ENCODE measurements around the gene CADPS2. TPM values are rescaled to one million over a fixed set of nuclear protein-coding genes. Genes with fewer than 3 reads are reported as not detected.

Gene CADPS2
- total RNA-seq, 1 donor from 2014 or later: 19.1 TPM

DNA sequence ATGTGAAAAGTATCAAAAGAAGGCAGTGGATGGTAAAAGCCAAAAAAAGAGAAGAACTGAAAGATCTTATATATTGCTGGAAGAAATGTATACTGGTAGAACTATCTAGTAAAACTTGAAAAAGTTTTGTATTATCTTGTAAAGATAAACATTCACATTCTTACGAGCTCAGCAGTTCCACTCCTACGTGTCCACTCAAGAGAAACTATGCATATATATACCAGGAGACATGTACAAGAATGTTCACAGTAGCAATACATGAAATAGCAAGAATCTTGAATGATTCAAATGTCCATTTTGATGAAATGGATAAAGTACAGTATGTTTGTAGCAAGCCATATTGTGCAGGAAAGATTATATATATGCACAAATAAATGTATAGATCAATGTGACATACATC, 342.4 kb downstream of the CADPS2 start:
- no peaks in the 10 kb centered on the region for H3K9me3 Mint-ChIP-seq
- H3K9ac ChIP-seq: no peak overlapping the region
- no peak overlapping the region for H2AFZ ChIP-seq (replicated peaks)
- H3K27ac ChIP-seq: no peak overlapping the region
- H3F3A ChIP-seq (ENCODE audit: low read depth): peaks cover 24% of the 10 kb centered on the region
- no peaks in the 10 kb centered on the region for H3K27me3 ChIP-seq
- H3K79me2 ChIP-seq (ENCODE audit: low read depth): no peaks in the 10 kb centered on the region
- no peaks in the 10 kb centered on the region for H3K4me1 Mint-ChIP-seq
- no peak for DNase-seq (ENCODE audit: low spot score)
- H3K36me3 ChIP-seq: no peaks in the 10 kb centered on the region
- no peaks in the 10 kb centered on the region for H3K9me3 ChIP-seq (ENCODE audit: low read depth)
- no peaks in the 10 kb centered on the region for H3K36me3 Mint-ChIP-seq
- no peak overlapping the region for H3K4me3 Mint-ChIP-seq
- H3K27ac Mint-ChIP-seq: no peak overlapping the region
- no peak overlapping the region for H3K4me3 ChIP-seq
- no peaks in the 10 kb centered on the region for H3K27me3 Mint-ChIP-seq (ENCODE audit: insufficient read depth, low read depth)
- no peaks in the 10 kb centered on the region for H3K4me1 ChIP-seq
- no peak overlapping the region for H3K4me2 ChIP-seq
- H4K20me1 ChIP-seq (ENCODE audit: low read depth): no peaks in the 10 kb centered on the region
- TF ChIP-seq, protein P1, sequence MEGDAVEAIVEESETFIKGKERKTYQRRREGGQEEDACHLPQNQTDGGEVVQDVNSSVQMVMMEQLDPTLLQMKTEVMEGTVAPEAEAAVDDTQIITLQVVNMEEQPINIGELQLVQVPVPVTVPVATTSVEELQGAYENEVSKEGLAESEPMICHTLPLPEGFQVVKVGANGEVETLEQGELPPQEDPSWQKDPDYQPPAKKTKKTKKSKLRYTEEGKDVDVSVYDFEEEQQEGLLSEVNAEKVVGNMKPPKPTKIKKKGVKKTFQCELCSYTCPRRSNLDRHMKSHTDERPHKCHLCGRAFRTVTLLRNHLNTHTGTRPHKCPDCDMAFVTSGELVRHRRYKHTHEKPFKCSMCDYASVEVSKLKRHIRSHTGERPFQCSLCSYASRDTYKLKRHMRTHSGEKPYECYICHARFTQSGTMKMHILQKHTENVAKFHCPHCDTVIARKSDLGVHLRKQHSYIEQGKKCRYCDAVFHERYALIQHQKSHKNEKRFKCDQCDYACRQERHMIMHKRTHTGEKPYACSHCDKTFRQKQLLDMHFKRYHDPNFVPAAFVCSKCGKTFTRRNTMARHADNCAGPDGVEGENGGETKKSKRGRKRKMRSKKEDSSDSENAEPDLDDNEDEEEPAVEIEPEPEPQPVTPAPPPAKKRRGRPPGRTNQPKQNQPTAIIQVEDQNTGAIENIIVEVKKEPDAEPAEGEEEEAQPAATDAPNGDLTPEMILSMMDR (IDR thresholded peaks at IDR 0.05): no peak
- TF ChIP-seq EZH2phosphoT487 (IDR thresholded peaks at IDR 0.05) (no peak), EZH2 (IDR thresholded peaks at IDR 0.05) (no peak)

DNA sequence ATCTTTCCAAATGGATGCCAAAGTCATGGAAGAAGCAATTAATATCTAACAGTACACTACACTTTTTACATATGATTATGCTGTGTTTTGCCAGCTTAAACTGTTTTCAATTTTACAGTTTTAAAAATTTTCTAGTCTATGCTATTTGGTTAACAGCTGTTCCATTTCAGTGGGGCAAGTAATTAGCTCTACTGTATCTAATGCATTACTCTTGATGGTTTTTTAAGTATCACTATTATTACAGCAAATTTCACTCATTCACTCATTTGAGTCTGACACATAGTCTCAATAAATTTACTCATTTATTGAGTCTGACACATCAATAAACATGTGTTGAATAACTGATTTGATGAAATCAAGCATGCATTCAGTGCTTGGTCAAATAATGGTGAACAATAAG, 343.1 kb downstream of the CADPS2 start:
- no peak overlapping the region for H3K27ac Mint-ChIP-seq
- no peaks in the 10 kb centered on the region for H3K9me3 Mint-ChIP-seq
- no peaks in the 10 kb centered on the region for H3K36me3 Mint-ChIP-seq
- Histone ChIP-seq H3K4me3 (no peak overlapping the region), H3K4me2 (no peak overlapping the region), H3K79me2 (ENCODE audit: low read depth) (no peaks in the 10 kb centered on the region), H3K9ac (no peak overlapping the region), H3K36me3 (no peaks in the 10 kb centered on the region), H3K27me3 (no peaks in the 10 kb centered on the region), H4K20me1 (ENCODE audit: low read depth) (no peaks in the 10 kb centered on the region), H3K4me1 (no peaks in the 10 kb centered on the region), H3K9me3 (ENCODE audit: low read depth) (no peaks in the 10 kb centered on the region), H3K27ac (no peak overlapping the region), H3F3A (ENCODE audit: low read depth) (peaks cover 30% of the 10 kb centered on the region), H2AFZ (replicated peaks) (no peak overlapping the region)
- H3K4me3 Mint-ChIP-seq: no peak overlapping the region
- DNase-seq (ENCODE audit: low spot score): no peak
- H3K27me3 Mint-ChIP-seq (ENCODE audit: insufficient read depth, low read depth): no peaks in the 10 kb centered on the region
- H3K4me1 Mint-ChIP-seq: no peaks in the 10 kb centered on the region
- TF ChIP-seq EZH2 (IDR thresholded peaks at IDR 0.05): no peak
- TF ChIP-seq, protein P1 (IDR thresholded peaks at IDR 0.05): no peak

DNA sequence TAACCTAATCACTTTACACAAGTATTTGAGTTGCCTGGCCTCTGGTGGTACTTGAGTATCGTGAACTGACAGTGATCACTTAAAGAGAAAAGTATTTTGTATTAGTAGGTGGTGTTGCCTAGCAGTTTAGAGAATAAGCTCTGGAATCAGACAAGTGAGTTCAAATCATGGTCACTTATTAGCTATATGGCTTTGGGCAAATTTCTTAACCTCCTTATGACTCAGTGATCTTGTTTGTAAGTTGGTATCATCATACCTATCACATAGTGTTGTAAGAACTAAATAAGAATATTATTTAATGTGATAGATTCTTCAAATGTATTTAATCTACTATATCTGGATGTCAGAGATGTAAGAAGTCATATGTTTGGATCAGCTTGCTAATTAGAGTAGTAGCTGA, 351.2 kb downstream of the CADPS2 start:
- Histone ChIP-seq H3K27me3 (no peaks in the 10 kb centered on the region), H3K4me2 (no peak overlapping the region), H3K27ac (no peak overlapping the region), H3F3A (ENCODE audit: low read depth) (peaks cover 36% of the 10 kb centered on the region), H2AFZ (replicated peaks) (no peak overlapping the region), H3K79me2 (ENCODE audit: low read depth) (peaks cover 13% of the 10 kb centered on the region), H3K9ac (no peak overlapping the region), H3K4me3 (no peak overlapping the region), H3K4me1 (peaks cover 16% of the 10 kb centered on the region), H3K9me3 (ENCODE audit: low read depth) (no peaks in the 10 kb centered on the region), H4K20me1 (ENCODE audit: low read depth) (no peaks in the 10 kb centered on the region), H3K36me3 (no peaks in the 10 kb centered on the region)
- no peak for DNase-seq (ENCODE audit: low spot score)
- Mint-ChIP-seq H3K27me3 (ENCODE audit: insufficient read depth, low read depth) (no peaks in the 10 kb centered on the region), H3K36me3 (no peaks in the 10 kb centered on the region), H3K27ac (no peak overlapping the region), H3K4me1 (peaks cover 4% of the 10 kb centered on the region), H3K9me3 (no peaks in the 10 kb centered on the region), H3K4me3 (no peak overlapping the region)
- TF ChIP-seq, protein P1 (IDR thresholded peaks at IDR 0.05): no peak
- TF ChIP-seq EZH2 (IDR thresholded peaks at IDR 0.05) (no peak), EZH2phosphoT487 (IDR thresholded peaks at IDR 0.05) (no peak)

Measured in neural progenitor cell (in vitro differentiated cells).